Gastrocnemius medialis (tissue), 4 donors: ENCODE results near the gene SEC24D. TPM values are rescaled to one million over a fixed set of nuclear protein-coding genes. Genes with fewer than 3 reads are reported as not detected.

ENCODE experiments used
- ATAC-seq, 2 donors: fragments of 150-250 bp; one replicate each; pipeline ENCODE4 v1.9.1; 2016
- DNase-seq, 2 donors: peaks; one replicate each; pipeline ENCODE4 v3.0.0-alpha.2; 2019
- H3K27ac ChIP-seq, 4 donors: fragments of 200-600 bp; sonication (generic); 1 replicate in 1 of 4; 2 replicates in 3 of 4; pipeline ENCODE4 v1.5.1; 2016 to 2018; ENCODE audit warnings: mild to moderate bottlenecking in 2 of 4, moderate library complexity in 1 of 4
- H3K27me3 ChIP-seq, 3 donors: fragments of 200-600 bp; sonication (generic) in 2 of 3; 1 replicate in 1 of 3; 2 replicates in 2 of 3; pipeline versions ENCODE4 v1.5.1 to v1.6.0; 2016 to 2019; ENCODE audit warnings: mild to moderate bottlenecking in 1 of 3, moderate library complexity in 1 of 3
- H3K36me3 ChIP-seq, 2 donors: fragments of 200-600 bp; sonication (generic) in 1 of 2; one replicate each; pipeline ENCODE4 v1.5.1; 2017 to 2018
- H3K4me1 ChIP-seq, 2 donors: fragments of 200-600 bp; sonication (generic) in 1 of 2; one replicate each; pipeline ENCODE4 v1.5.1; 2016 to 2017; ENCODE audit warnings: mild to moderate bottlenecking in 2 of 2
- H3K4me3 ChIP-seq, 4 donors: fragments of 200-600 bp; sonication (generic) in 3 of 4; 1 replicate in 1 of 4; 2 replicates in 3 of 4; pipeline ENCODE4 v1.5.1; 2016 to 2019; ENCODE audit warnings: mild to moderate bottlenecking in 2 of 4
- H3K9me3 ChIP-seq, 3 donors: fragments of 200-600 bp; sonication (generic) in 2 of 3; 1 replicate in 1 of 3; 2 replicates in 2 of 3; pipeline ENCODE4 v1.5.1; 2016 to 2019
- CTCF ChIP-seq, 5 experiments: fragments of 450-650 bp in 3 of 5; fragments of 200-600 bp in 2 of 5; sonication (generic) in 2 of 5; IDR thresholded peaks in 4 of 5; conservative IDR thresholded peaks in 1 of 5; 1 replicate in 4 of 5; 2 replicates in 1 of 5; pipeline ENCODE4 v1.5.1; 2016 to 2019; ENCODE audit warnings: antibody characterized with exemption in 5 of 5, mild to moderate bottlenecking in 3 of 5, moderate library complexity in 3 of 5
- POLR2A ChIP-seq, 2 donors: fragments of 450-650 bp; IDR thresholded peaks; one replicate each; pipeline ENCODE4 v1.6.1; 2017; ENCODE audit warnings: antibody characterized with exemption in 2 of 2, mild to moderate bottlenecking in 2 of 2, moderate library complexity in 2 of 2
- in situ Hi-C, 4 donors: fragments of 200-750 bp; cut with MboI; loops; one replicate each; pipeline versions ENCODE4 v1.15.0 to v1.8.0; 2017; ENCODE audit warnings: low sequenced_read_pairs in 4 of 4
- intact Hi-C: fragments of 100-400 bp; cut with DNase I; formaldehyde crosslinking; loops from one replicate; pipeline ENCODE4 v1.15.1; 2023; ENCODE audit warnings: low total_unique reads
- total RNA-seq, 4 donors: library from RNA; depleted of rRNA; stranded (reverse); fragments of >200 nt; gene quantifications; one replicate each; pipeline versions ENCODE4 v1.1.0 to v1.2.3, GENCODE V29; 2016

SEC24D gene
- total RNA-seq, 4 donors from 2014 or later = 8.9 to 16.2 (median 10.4) TPM

GRCh38 chr4:118772767-118773428, 63.0 kb downstream of the SEC24D start:
- DNase-seq (no peak), ATAC-seq (peak; percentile 7 to 28)
- intact Hi-C loops (loop anchor here (1.0 to 2.0 kb wide), 4 partner anchors 64 to 196 kb away; partner anchors contain the start of genes SEC24D and SYNPO2), in situ Hi-C loops (loop anchor here in 3 of 4 donors (5.0 to 25.0 kb wide), 3 partner anchors 122 to 514 kb away; no protein-coding TSS in a partner anchor)
- Histone ChIP-seq H3K36me3 (no peaks in the 10 kb centered on the region), H3K9me3 (no peaks in the 10 kb centered on the region), H3K4me1 (peaks cover 12 to 18% of the 10 kb centered on the region in 2 donors), H3K27ac (peak overlapping the region in 3 of 4 donors; percentile 10 to 36 (median 11)), H3K4me3 (peak overlapping the region in 2 of 4 donors; percentile 2 to 21), H3K27me3 (no peaks in the 10 kb centered on the region)
- no peak for TF ChIP-seq CTCF (IDR thresholded peaks at IDR 0.05 in 4 of 5, conservative IDR thresholded peaks at IDR 0.05 in 1 of 5)
- no peak for TF ChIP-seq POLR2A (IDR thresholded peaks at IDR 0.05)

GRCh38 chr4:118772081-118772766, 63.7 kb downstream of the SEC24D start:
- intact Hi-C loops (loop anchor here (1.0 to 2.0 kb wide), 4 partner anchors 65 to 197 kb away; partner anchors contain the start of genes SEC24D and SYNPO2), in situ Hi-C loops (loop anchor here in 3 of 4 donors (5.0 to 25.0 kb wide), 3 partner anchors 123 to 515 kb away; no protein-coding TSS in a partner anchor)
- ATAC-seq (peak; percentile 89), DNase-seq (no peak)
- peaks cover 12 to 18% of the 10 kb centered on the region in 2 donors for H3K4me1 ChIP-seq
- no peaks in the 10 kb centered on the region for H3K36me3 ChIP-seq
- no peaks in the 10 kb centered on the region for H3K9me3 ChIP-seq
- H3K27ac ChIP-seq = peak overlapping the region in 2 of 4 donors; percentile 11 to 36
- H3K27me3 ChIP-seq = no peaks in the 10 kb centered on the region
- TF ChIP-seq CTCF (IDR thresholded peaks at IDR 0.05 in 4 of 5, conservative IDR thresholded peaks at IDR 0.05 in 1 of 5) (peak; percentile 54 to 84 (median 60)), POLR2A (IDR thresholded peaks at IDR 0.05) (no peak)
- peak overlapping the region in 2 of 4 donors; percentile 2 to 21 for H3K4me3 ChIP-seq

GRCh38 chr4:118770741-118771187, 65.2 kb downstream of the SEC24D start:
- no peaks in the 10 kb centered on the region for H3K36me3 ChIP-seq
- H3K27me3 ChIP-seq = no peaks in the 10 kb centered on the region
- peak overlapping the region in 1 of 4 donors; percentile 10 for H3K27ac ChIP-seq
- in situ Hi-C loops = loop anchor here in 3 of 4 donors (5.0 to 25.0 kb wide), 3 partner anchors 124 to 517 kb away; no protein-coding TSS in a partner anchor
- intact Hi-C loops = no loop called here
- peaks cover 20 to 28% of the 10 kb centered on the region in 2 donors for H3K4me1 ChIP-seq
- H3K4me3 ChIP-seq = no peak overlapping the region
- TF ChIP-seq CTCF (IDR thresholded peaks at IDR 0.05 in 4 of 5, conservative IDR thresholded peaks at IDR 0.05 in 1 of 5) (no peak), POLR2A (IDR thresholded peaks at IDR 0.05) (no peak)
- H3K9me3 ChIP-seq = no peaks in the 10 kb centered on the region
- no peak for ATAC-seq
- DNase-seq = no peak

GRCh38 chr4:118769161-118769560, 66.8 kb downstream of the SEC24D start:
- in situ Hi-C loops (loop anchor here in 3 of 4 donors (10.0 to 25.0 kb wide), 2 partner anchors 206 to 518 kb away; no protein-coding TSS in a partner anchor), intact Hi-C loops (no loop called here)
- Histone ChIP-seq H3K9me3 (no peaks in the 10 kb centered on the region), H3K27me3 (no peaks in the 10 kb centered on the region), H3K36me3 (peaks cover 0 to 6% of the 10 kb centered on the region in 2 donors), H3K27ac (no peak overlapping the region), H3K4me1 (peaks cover 33 to 34% of the 10 kb centered on the region in 2 donors), H3K4me3 (no peak overlapping the region)
- ATAC-seq (no peak), DNase-seq (no peak)
- no peak for TF ChIP-seq CTCF (IDR thresholded peaks at IDR 0.05 in 4 of 5, conservative IDR thresholded peaks at IDR 0.05 in 1 of 5)
- TF ChIP-seq POLR2A (IDR thresholded peaks at IDR 0.05) = no peak
